GM19324 (cell line): Measurements from ENCODE around the gene PLXNB1.
"Not testable (repeated sequence)": the region's sequence is repeated elsewhere in the genome, so short reads cannot be mapped to it uniquely, and the experiment has no call there.

Source experiments
- ATAC-seq: cut with Tn5 transposase; IDR thresholded peaks from one replicate; pipeline ENCODE4 v1.9.1; 2021; ENCODE audit warnings: mild to moderate bottlenecking, moderate library complexity; ENCODE audit not compliant: unreplicated experiment, low FRiP score

Gene PLXNB1

DNA sequence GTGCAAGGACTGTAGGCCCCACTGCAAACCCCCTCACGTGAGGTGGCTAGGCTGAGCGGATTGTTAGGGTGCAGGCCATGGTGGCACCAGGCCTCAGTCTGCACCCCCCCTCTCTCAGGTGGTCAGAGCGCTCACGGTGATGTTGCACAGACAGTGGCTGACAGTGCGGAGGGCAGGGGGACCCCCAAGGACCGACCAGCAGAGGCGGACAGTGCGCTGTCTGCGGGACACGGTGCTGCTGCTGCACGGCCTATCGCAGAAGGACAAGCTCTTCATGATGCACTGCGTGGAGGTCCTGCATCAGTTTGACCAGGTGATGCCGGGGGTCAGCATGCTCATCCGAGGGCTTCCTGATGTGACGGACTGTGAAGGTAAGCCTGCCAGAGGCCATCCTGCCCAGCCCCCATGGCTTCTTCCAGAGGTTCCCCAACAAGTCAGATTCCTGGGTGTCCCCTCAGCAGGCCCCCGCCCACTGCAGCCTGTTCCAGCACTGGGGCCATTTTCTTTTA is 34.9 kb upstream of the PLXNB1 start:
- no peak for ATAC-seq

DNA sequence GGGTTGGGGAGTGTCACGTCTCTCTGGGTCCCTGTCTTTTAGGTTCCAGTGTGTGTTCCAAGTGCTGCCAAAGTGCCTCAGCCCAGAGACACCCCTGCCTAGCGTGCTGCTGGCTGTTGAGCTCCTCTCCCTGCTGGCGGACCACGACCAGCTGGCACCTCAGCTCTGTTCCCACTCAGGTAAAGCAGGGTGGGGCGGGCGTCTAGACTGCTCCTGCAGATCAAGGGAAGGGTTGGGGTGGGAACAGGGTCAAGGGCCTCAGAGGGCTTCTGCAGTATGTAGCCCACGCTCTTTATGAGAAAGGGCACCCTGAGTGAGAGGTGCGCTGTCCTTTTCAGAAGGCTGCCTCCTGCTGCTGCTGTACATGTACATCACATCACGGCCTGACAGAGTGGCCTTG is 33.8 kb upstream of the PLXNB1 start:
- no peak for ATAC-seq

DNA sequence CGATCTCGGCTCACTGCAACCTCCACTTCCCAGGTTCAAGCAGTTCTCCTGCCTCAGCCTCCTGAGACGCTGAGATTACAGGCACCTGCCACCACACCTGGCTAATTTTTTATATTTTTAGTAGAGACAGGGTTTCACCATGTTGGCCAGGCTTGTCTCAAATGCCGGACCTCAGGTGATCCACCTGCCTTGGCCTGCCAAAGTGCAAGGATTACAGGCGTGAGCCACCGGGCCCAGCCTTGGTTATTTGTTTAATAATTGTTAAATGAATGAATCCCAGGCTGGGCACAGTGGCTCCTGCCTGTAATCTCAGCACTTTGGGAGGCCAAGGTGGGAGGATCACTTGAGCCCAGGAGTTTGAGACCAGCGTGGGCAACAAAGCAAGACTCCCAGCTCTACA is 31.9 kb upstream of the PLXNB1 start:
- ATAC-seq: not testable (repeated sequence)

DNA sequence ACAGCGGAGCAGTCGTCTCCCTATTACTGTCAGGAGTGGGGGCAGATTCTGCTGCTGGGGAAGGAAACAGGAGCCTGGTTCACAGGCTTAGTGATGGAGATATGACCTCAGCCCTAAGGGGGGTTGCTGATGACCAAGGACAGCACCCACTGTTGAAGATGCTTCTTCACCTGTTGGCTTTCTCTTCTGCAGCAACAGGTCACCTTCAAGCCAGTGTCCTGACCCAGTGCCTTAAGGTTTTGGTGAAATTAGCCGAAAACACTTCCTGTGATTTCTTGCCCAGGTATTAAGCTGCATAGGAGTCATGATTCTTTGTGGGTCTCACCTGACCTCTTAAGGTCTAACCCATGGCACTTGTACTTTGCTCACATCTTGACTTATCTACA is 30.6 kb upstream of the PLXNB1 start:
- ATAC-seq: no peak

DNA sequence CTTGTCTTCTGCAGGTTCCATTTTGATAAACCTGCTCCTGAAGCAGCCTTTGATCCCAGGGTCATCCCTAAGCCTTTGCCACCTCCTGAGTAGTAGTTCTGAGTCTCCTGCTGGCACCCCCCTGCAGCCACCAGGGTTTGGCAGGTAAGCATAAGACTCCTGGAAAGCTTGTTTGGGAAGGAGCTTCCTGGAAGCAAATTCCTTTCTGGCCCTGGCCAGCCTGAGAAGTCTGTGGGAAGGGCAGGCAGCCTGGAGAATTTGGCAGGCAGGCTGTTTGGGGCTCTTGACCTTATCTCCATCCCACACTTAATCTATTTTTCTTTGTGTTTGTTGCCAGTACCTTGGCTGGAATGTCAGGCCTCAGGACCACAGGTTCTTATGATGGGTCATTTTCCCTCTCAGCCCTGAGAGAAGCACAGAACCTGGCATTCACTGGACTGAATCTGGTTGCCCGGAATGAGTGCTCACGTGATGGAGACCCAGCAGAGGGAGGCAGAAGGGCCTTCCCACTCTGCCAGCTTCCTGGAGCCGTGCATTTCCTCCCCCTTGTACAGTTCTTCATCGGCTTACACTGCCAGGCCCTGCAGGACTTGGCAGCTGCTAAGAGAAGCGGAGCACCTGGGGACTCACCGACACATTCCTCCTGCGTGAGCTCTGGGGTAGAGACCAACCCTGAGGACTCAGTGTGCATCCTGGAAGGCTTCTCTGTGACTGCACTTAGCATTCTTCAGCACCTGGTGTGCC is 30.1 kb upstream of the PLXNB1 start:
- no peak for ATAC-seq

DNA sequence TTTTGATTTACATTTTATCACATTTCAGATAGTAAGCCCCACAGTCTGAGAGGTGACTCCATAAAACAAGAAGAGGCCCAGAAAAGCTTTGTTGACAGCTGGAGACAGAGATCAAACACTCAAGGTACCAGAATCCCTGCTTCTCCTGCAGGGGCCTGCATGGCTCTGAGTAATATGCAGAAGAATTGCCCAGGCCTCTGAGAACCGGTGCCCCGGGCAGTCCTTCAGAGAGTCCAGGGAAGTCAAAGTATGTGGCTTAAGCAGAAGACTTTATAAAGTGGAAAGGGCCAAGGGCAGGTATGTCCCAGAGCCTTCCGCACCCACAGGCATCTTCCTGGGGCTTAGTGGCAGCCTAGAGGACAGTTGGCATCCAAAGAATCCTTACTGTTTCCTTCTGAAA is 29.4 kb upstream of the PLXNB1 start:
- no peak for ATAC-seq

DNA sequence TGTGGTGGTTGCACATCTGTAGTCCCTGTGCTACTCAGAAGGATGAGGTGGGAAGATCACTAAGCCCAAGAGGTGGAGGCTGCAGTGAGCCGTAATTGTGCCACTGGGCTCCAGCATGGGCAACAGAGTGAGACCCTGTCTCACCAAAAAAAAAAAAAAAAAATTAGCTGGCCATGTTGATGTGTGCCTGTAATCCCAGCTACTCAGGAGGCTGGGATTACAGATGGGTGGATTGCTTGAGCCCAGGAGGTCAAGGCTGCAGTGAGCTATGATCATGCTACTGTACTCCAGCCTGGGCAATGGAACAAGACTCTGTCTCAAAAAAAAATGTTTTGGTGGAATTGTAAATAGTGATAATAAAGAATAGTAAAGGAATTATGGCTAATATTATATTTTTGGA is 26.6 kb upstream of the PLXNB1 start:
- no peak for ATAC-seq

DNA sequence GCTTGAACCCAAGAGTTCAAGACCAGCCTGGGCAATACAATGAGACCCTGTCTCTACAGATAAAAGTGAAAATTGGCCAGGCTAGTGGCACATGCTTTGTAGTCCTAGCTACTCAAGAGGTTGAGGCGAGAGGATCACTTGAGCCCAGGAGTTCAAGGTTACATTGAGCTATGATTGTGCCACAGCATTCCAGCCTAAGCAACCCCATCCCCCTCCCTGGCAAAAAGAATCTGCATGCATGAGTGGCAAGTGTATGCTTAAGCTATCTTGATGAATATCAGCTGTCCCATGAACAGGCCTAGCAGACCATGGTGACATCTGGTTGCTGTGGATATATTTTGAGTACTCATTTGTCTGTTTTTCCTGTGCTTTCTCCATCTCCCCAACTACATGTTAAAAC is 21.4 kb upstream of the PLXNB1 start:
- ATAC-seq: no peak

DNA sequence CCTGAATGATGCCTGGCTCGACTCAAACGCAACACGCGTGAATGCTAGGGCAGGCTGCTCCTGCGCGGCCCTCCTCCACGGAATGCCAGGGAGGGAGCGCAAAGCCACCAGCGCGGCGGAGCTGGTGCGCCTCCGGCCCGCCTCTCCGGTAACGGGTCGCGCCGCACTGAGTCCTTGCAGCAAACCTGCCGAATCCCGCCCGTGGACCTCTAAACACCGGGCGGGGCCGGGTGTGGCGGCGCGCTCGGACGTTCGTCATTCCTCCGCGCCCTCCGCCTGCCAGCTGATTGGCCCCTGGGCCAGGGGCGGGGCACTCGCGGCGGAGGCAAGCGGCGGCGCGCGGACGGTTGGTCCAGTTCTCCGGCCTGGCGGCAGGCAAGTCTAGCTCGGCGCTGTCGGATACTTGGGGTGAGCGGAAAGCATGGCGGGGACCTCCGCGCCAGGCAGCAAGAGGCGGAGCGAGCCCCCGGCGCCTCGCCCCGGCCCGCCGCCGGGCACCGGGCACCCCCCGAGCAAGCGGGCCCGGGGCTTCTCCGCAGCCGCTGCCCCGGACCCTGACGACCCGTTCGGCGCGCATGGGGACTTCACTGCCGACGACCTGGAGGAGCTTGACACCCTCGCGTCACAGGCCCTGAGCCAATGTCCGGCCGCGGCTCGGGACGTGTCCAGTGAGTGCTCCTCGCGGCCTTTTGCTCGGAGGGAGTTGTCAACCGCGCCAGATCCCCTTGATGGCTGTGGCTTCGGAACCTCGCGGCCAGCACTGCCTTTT is 16.7 kb upstream of the PLXNB1 start, which contains the start of gene ATRIP:
ATRIP (plus strand) TSS at position 313 of the 769 bp plus-strand sequence; CDS start at position 422, 109 bp downstream.
- peak; percentile 92 for ATAC-seq

DNA sequence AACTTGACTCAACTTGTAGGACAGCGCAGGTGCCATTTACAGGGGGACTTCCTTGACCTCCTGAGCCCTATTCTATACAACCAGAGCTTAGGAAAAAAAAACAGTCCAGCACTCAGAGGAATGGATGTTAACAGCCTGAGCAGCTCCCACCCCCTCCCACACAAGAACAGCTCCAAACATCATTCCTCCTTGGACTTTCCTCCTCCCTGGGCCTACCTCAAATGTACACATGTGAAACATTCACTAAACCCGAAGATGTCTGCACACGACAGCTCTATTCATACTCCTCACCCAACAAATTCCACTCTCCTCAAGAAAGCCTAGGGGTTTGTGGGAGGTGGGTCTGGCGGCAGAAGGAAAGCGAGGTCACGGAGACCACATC is 16.1 kb upstream of the PLXNB1 start:
- no peak for ATAC-seq

DNA sequence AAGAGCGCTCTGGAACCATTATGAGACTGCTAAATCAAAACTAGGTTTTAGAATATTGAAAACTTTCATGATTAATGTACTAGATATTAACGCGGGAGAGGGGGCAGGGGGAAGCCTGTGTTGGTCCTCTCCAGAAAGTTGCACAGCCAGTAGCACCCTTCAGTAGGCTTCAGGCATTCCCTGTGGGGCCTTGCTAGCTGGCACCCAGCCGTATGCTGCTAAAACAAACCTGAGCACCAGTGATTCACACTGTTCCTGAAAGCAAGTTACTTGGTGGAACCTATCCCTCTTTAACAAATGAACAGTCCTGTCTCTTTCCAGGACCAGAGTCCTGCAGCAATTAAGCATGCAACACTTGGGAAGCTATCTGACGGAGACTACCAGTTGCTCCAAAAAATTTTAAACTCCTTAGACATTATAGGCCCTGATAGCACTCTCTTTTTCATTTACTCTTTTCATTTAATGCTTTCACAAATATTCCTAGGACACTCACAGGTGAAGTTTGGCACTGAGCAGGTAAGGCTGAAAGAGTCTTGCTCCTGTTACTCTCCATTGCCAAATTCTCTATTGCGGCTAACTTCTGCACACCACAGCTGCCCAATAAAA is 15.5 kb upstream of the PLXNB1 start:
- no peak for ATAC-seq

DNA sequence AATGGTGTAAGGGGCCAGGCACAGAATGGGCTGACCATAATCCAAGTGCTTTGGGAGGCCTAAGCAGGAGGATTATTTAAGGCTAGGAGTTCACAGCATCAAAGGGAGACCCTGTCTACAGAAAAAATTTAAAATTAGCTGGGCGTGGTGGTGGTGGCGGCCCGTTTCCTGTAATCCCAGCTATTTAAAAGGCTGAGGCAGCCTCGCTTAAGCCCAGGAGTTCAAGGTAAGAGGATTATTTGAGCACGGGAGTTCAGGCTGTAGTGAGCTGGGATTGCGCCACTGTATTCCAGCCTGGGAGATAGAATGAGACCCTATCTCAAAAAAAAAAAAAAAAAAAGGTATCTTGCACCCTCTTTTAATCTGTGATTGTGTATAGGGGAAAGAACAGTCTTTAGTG is 12.1 kb upstream of the PLXNB1 start:
- no peak for ATAC-seq

DNA sequence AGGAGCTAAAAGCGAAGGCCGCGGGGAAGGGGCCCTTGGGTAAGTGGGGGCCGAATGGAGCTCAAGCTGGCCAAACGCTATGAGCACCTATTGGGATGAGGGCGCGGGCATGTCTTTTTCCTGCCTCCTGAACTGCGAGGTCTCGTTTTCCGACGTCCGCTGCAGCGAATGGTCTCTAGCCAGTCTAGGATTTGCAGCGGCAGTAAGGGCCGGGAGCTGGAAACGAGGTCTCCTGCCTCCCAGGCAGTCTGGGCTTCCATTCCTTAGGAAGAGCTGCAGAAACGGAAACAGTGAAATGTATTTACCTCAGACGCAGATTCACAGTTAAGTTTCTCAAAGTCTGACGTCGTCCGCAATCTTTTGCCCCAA is 10.7 kb upstream of the PLXNB1 start:
- peak; percentile 9 for ATAC-seq

DNA sequence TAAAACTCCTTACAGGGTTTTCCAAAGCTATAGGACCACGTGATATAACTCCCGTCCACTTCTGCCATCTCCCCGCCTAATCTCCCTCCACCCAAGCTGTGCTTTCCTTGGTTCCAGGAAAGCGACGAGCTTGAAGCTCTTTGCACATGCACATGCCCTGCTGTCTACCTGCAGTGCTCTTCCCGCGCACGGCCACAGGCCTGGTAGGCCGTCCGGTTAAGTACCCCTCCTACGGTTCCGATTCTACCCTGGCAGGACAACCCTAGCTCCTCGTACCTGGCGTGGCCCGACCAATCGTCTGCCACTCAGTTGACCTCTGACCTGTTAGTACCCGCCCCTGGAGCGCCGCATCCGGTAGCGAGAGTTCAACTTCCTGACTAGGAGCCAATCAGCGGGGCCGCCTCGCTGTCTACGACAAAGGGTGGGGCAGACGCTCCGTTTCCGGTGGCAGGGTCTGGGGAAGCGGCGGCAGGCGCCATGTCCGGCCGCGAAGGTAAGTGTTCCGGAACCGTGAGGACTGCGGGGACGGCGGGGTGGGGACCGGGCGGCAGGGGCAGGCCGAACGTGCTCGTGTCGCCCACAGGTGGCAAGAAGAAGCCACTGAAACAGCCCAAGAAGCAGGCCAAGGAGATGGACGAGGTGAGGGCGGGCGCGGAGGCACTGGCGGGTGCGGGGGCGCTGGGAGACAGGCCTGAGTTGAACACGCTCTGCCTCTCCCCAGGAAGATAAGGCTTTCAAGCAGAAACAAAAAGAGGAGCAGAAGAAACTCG is 10.1 kb upstream of the PLXNB1 start, which contains the start of the genes CCDC51 and TMA7:
CCDC51 (minus strand) TSS at position 300 of the 770 bp plus-strand sequence. CDS start 4,991 bp downstream, outside the sequence.
TMA7 (plus strand) TSS at position 438 of the 770 bp plus-strand sequence; CDS start at position 478, 40 bp downstream.
- peak; percentile 98 for ATAC-seq

DNA sequence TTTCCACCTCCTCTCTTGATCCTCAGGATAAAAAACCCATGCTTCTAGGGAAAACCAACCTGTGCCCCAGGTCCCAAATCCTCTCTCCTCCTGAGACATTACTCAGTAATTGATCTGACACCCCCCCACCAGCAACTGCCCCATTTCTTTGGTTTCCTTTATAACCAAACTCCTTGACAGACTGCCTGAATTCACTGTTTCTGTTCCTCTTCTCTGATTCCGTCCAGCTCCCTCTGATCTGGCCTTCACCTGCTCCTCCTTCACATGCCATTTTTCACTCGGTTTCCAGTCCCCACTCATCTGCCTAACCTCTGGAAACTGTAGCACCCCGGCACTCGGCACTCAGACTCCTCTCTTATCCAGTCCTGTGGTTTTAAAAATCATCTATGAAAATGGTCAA is 7.9 kb upstream of the PLXNB1 start:
- no peak for ATAC-seq

DNA sequence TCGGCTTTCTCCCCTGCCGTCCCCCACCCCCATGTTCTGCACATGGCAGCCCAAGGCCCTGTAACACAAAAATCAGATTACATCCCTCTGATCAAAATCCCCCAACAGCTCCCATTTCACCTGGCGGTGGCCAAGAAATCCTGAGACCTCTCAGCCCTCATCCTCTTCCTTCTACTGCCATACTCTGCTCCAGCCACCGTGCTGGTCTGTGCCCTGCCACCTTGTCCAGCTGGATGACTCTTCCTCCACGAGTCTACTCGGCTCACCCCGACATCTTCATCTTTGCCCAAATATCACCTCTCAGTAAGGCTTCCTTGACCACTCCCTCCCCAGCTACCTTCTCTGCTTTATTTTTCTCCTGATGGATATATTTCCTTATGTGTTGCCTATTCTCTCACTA is 7.0 kb upstream of the PLXNB1 start:
- ATAC-seq: no peak

DNA sequence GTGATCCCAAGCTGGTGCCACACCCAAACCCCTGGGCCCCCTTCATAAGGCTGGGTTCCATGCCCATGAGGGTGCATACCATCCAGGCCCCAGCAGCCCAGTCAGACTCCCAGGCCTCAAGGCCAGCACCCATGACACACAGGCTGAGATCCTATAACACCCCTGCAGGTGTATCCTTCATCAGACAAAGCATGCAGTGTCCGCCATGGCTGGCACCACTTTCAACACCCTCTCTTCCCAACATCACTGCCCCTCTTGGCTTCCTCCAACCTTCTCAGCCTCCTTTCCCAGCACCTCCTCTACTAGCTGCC is 6.5 kb upstream of the PLXNB1 start:
- no peak for ATAC-seq

DNA sequence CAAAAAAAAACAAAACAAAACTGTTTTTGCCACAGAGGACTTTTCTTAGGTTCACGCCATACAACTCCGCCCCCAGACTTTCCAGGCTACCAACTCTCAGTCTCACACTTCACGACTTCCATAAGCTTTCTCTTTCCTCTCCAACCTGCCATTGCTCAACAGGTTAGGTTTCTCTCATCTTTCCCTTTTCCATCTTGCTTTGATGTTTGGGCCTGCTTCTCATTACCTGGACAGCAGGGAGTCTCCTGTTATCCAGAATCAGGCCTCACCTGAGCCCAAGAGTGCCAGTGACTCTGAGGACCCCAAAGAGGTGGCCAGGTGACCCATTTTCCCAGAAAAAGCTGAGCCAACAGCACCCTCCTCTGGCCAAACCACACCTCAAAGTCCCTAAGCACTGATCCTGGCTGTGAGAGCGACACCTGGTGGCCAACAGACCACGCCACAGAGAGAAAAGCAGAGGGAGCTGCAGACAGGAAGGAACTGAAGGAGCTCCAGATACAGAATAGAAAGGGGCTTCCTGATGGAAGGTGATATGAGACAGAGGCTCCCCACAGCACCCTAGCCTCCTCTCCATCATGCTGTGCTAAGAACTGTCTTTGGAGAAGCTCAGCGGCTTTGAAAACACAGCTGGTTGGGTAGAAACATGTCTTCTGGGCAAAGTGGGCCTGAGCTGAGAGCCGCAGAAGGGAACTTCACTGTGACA is 6.0 kb upstream of the PLXNB1 start:
- no peak for ATAC-seq

DNA sequence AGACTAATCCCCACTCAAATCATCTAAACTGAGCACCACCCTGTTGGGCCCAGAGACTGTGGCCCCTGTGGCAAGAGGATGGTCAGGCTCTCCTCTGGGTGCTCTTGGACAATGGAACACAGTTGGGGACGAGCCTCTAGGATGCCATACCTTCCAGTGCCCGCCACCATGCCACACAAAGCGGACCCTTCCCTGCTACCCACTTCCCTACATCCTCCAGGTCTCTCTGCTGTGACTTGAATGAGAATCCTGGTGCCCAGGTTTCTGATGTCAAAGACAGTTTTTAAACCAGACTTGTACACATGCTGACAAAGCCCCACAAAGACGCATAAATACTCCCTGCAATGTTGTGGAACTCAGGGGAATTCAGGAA is 5.3 kb upstream of the PLXNB1 start:
- ATAC-seq: no peak

DNA sequence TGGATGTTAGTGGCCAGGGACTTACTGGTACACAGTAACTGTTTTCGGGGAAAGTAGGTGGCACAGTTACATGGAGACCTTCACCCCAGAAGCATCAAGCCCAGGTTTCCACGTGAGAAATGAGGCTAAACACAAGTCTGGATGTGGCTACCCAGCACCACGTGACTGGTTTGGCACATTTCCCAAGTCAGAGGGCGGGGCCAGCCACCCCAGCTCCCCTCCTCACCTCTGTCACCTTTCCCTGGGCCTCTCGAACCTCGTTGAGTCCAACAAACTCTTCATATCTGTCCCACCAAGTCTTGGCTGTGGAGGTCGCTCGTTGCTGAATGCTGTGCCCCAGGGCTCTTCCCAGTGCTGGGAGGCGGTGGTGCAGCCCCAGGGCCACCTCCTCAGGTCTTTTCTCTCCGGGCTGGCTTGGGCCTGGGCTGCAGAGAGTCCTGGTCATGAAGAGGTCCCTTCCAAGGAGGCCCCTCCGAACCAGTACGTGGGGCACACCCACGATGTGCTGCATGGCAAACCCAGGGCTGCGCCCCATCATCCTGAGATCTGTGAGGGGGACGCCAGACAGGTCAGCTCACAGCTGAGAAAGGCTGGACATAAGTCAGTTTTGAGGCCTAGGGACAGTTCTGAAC is 4.8 kb upstream of the PLXNB1 start:
- ATAC-seq: no peak
